SU-DHL-6 (cell line): ENCODE data around the gene STX10.
"Not testable (repeated sequence)": the region's sequence is repeated elsewhere in the genome, so short reads cannot be mapped to it uniquely, and the experiment has no call there.

Source experiments
- H2AFZ ChIP-seq: fragments of 200-600 bp; sonication (generic); 2 replicates; pipeline ENCODE4 v1.6.1; 2014; ENCODE audit warnings: low read depth, mild to moderate bottlenecking, moderate library complexity, mixed read lengths, antibody characterized with exemption, low read length; ENCODE audit not compliant: severe bottlenecking
- H3F3A ChIP-seq: fragments of 200-600 bp; shearing (Covaris generic); 2 replicates; pipeline ENCODE4 v1.6.0; 2016; ENCODE audit warnings: antibody characterized with exemption, mild to moderate bottlenecking; ENCODE audit not compliant: insufficient read depth
- H3K27ac ChIP-seq: fragments of 200-600 bp; sonication (generic); 2 replicates; pipeline ENCODE4 v1.5.1; 2016; ENCODE audit warnings: low read depth, mild to moderate bottlenecking, low read length, moderate library complexity, mixed read lengths
- H3K27me3 ChIP-seq: fragments of 200-600 bp; sonication (generic), shearing (Covaris generic); 2 replicates; pipeline ENCODE4 v1.6.0; 2014; ENCODE audit warnings: mild to moderate bottlenecking, low read length
- H3K36me3 ChIP-seq: fragments of 200-600 bp; sonication (generic); 2 replicates; pipeline ENCODE4 v1.6.1; 2014; ENCODE audit warnings: mild to moderate bottlenecking, low read length, mixed read lengths
- H3K4me2 ChIP-seq: fragments of 300-600, 200-600 bp; shearing (Covaris generic), sonication (generic); 2 replicates; pipeline ENCODE4 v1.6.0; 2014; ENCODE audit warnings: low read length, low read depth, mild to moderate bottlenecking; ENCODE audit not compliant: poor library complexity, severe bottlenecking
- H3K4me3 ChIP-seq: fragments of 200-600 bp; sonication (generic); 2 replicates; pipeline ENCODE4 v1.5.1; 2014; ENCODE audit warnings: antibody characterized with exemption, low read length, mild to moderate bottlenecking, mixed read lengths; ENCODE audit not compliant: insufficient read depth, poor library complexity, severe bottlenecking
- H3K79me2 ChIP-seq: fragments of 200-600 bp; sonication (generic); 2 replicates; pipeline ENCODE4 v1.6.1; 2014; ENCODE audit warnings: mild to moderate bottlenecking, low read length, moderate library complexity; ENCODE audit not compliant: insufficient read depth
- H3K9ac ChIP-seq: fragments of 200-600 bp; sonication (generic); 2 replicates; pipeline ENCODE4 v1.7.0; 2014; ENCODE audit warnings: mild to moderate bottlenecking, low read length
- H3K9me2 ChIP-seq: fragments of 200-600 bp; sonication (generic); replicated peaks from 2 replicates; pipeline ENCODE4 v1.6.1; 2014; ENCODE audit warnings: low read length; ENCODE audit not compliant: insufficient read depth
- H3K9me3 ChIP-seq: fragments of 200-600 bp; sonication (generic); 2 replicates; pipeline ENCODE4 v1.6.1; 2014; ENCODE audit warnings: low read length, mixed read lengths; ENCODE audit not compliant: insufficient read depth
- H4K20me1 ChIP-seq: fragments of 200-600 bp; sonication (generic); 2 replicates; pipeline ENCODE4 v1.6.1; 2014; ENCODE audit warnings: low read depth, mild to moderate bottlenecking, antibody characterized with exemption, low read length, moderate library complexity, mixed read lengths
- CTCF ChIP-seq: fragments of 200-600 bp; sonication (generic); IDR thresholded peaks from one replicate; pipeline ENCODE4 v1.5.1; 2017; ENCODE audit warnings: antibody characterized with exemption, mild to moderate bottlenecking, low read length, moderate library complexity; ENCODE audit not compliant: insufficient read depth, poor library complexity, severe bottlenecking
- EZH2phosphoT487 ChIP-seq: fragments of 200-600 bp; sonication (generic), shearing (Covaris generic); conservative IDR thresholded peaks from 2 replicates; pipeline ENCODE4 v1.6.1; 2018; ENCODE audit warnings: mild to moderate bottlenecking, antibody characterized with exemption, low read length, moderate library complexity, mixed read lengths

Gene STX10

GRCh38 chr19:13190781-13191540 lies 40.8 kb upstream of the STX10 start:
- H3K4me3 ChIP-seq, result no peak overlapping the region
- no peak overlapping the region for H3K27ac ChIP-seq
- H3K4me2 ChIP-seq, result no peak overlapping the region
- no peaks in the 10 kb centered on the region for H3K27me3 ChIP-seq
- H3K79me2 ChIP-seq, result no peaks in the 10 kb centered on the region
- TF ChIP-seq CTCF (no peak), EZH2phosphoT487 (no peak)
- H3K9ac ChIP-seq, result no peak overlapping the region
- no peak overlapping the region for H2AFZ ChIP-seq
- no peaks in the 10 kb centered on the region for H3K9me2 ChIP-seq
- no peaks in the 10 kb centered on the region for H3F3A ChIP-seq
- H4K20me1 ChIP-seq, result no peaks in the 10 kb centered on the region
- no peaks in the 10 kb centered on the region for H3K36me3 ChIP-seq
- H3K9me3 ChIP-seq, result no peaks in the 10 kb centered on the region

- H3F3A ChIP-seq, result no peaks in the 10 kb centered on the region
- H3K4me3 ChIP-seq, result no peak overlapping the region
- H3K36me3 ChIP-seq, result no peaks in the 10 kb centered on the region
- H2AFZ ChIP-seq, result no peak overlapping the region
- no peak overlapping the region for H3K9ac ChIP-seq
- no peaks in the 10 kb centered on the region for H3K9me3 ChIP-seq
- H4K20me1 ChIP-seq, result no peaks in the 10 kb centered on the region
- TF ChIP-seq EZH2phosphoT487 (no peak), CTCF (no peak)
- H3K9me2 ChIP-seq, result no peaks in the 10 kb centered on the region
- no peaks in the 10 kb centered on the region for H3K27me3 ChIP-seq
- no peak overlapping the region for H3K27ac ChIP-seq
- H3K79me2 ChIP-seq, result no peaks in the 10 kb centered on the region
- no peak overlapping the region for H3K4me2 ChIP-seq
These were observed 39.4 kb upstream of the STX10 start for GRCh38 chr19:13189600-13189999.

DNA sequence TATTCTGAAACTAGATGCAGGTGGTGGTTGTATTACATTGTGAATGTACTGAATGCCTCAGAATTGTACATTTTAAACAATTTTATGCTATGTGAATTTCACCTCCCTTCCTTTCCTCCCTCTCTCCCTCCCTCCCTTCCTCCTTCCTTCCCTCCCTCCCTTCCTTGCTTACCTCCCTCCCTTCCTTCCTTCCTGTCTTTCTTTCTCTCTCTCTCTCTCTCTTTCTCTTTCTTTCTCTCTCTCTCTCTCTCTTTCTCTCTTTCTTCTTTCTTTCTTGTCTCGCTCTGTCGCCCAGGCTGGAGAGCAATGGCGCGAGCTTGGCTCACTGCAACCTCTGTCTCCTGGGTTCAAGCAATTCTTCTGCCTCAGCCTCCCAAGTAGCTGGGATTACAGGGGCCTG lies 37.2 kb upstream of the STX10 start:
- H4K20me1 ChIP-seq, result no peaks in the 10 kb centered on the region
- no peaks in the 10 kb centered on the region for H3K79me2 ChIP-seq
- H3K9me2 ChIP-seq, result no peaks in the 10 kb centered on the region
- H3F3A ChIP-seq, result no peaks in the 10 kb centered on the region
- TF ChIP-seq EZH2phosphoT487 (no peak), CTCF (no peak)
- no peaks in the 10 kb centered on the region for H3K36me3 ChIP-seq
- no peak overlapping the region for H3K9ac ChIP-seq
- no peaks in the 10 kb centered on the region for H3K9me3 ChIP-seq
- no peak overlapping the region for H3K27ac ChIP-seq
- H3K4me2 ChIP-seq, result no peak overlapping the region
- H3K4me3 ChIP-seq, result no peak overlapping the region
- no peaks in the 10 kb centered on the region for H3K27me3 ChIP-seq
- H2AFZ ChIP-seq, result no peak overlapping the region

DNA sequence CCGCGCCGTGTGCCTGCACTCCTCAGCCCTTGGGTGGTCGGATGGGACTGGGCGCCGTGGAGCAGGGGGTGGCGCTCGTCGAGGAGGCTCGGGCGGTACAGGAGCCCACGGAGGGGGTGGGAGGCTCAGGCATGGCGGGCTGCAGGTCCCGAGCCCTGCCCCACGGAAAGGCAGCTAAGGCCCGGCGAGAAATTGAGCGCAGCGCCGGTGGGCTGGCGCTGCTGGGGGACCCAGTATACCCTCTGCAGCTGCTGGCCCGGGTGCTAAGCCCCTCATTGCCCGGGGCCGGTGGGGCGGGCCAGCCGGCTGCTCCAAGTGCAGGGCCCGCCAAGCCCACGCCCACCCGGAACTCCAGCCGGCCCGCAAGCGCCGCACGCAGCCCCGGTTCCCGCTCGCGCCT lies 36.5 kb upstream of the STX10 start:
- H3K27me3 ChIP-seq, H4K20me1 ChIP-seq, H3K4me3 ChIP-seq, H3K79me2 ChIP-seq, H3K9me3 ChIP-seq, H3K9me2 ChIP-seq, H3K4me2 ChIP-seq, H3F3A ChIP-seq, H3K27ac ChIP-seq, H2AFZ ChIP-seq, H3K36me3 ChIP-seq, H3K9ac ChIP-seq: not testable (repeated sequence)

- H3K4me2 ChIP-seq, H3F3A ChIP-seq, H3K27ac ChIP-seq, H3K79me2 ChIP-seq, H3K9ac ChIP-seq, H3K27me3 ChIP-seq, H2AFZ ChIP-seq, H3K36me3 ChIP-seq, H3K9me3 ChIP-seq, H4K20me1 ChIP-seq, H3K4me3 ChIP-seq, H3K9me2 ChIP-seq: not testable (repeated sequence)
These were observed 35.8 kb upstream of the STX10 start for GRCh38 chr19:13185763-13186657.
